ENCODE results near the gene ADIPOR1. TPM values are rescaled to one million over a fixed set of nuclear protein-coding genes. Genes with fewer than 3 reads are reported as not detected.
"Not testable (repeated sequence)": the region's sequence is repeated elsewhere in the genome, so short reads cannot be mapped to it uniquely, and the experiment has no call there.

ADIPOR1 gene
- polyA plus RNA-seq, 2 of the 4 experiments (the other 2 are of a cell fraction) = 56.4 to 131 TPM

DNA sequence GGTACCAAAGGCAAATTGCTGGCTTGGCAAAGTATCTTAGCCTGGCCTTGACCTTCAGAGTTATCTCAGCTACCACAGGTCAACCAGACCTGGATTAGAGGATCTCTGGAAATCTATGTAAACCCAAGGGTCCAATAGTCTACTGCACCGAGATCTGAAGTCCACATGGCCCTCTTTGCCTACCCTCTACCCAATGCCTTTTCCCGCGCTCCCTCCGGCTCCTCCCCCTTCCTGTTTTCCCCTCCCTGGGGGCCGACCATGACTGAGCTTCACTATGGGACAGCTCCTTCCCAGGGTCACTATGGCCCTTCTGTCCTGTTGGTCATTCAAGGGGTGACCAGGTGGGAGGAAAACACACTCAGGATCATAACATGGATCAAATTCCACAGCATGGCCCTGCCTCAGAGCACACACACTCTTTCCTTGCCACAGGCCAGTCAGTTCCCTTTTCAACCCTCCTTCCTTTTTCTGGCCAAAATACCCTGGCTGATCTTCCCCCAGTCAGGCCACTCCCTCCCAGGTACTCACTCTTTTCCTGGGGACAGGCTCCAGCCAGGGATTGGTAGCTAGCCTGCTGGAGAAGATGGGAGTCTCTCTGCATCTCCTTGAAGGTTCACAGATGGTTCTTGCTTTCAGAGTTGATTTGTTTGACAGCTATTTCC, 29.9 kb upstream of the ADIPOR1 start:
- ChIA-PET CTCF (interaction anchor here (0.6 to 3.3 kb wide), 7 partner anchors 9 to 268 kb away, joined by 3 to 28 read pairs (median 5); partner anchors contain the start of gene TMEM183A), POLR2A (no interaction called here)
- TF ChIP-seq MAX (IDR thresholded peaks at IDR 0.05) = no peak
- no peak for TF ChIP-seq SMC3 (IDR thresholded peaks at IDR 0.05)
- TF ChIP-seq HEYL (CRISPR knock-in tag; IDR thresholded peaks at IDR 0.05) = no peak
- no peak for TF ChIP-seq RARB (CRISPR knock-in tag; IDR thresholded peaks at IDR 0.05)
- TF ChIP-seq EHF (CRISPR knock-in tag; IDR thresholded peaks at IDR 0.05) = no peak
- TF ChIP-seq RCOR1 (IDR thresholded peaks at IDR 0.05; ENCODE audit: low read depth, low read length) = no peak
- TF ChIP-seq, protein P1, sequence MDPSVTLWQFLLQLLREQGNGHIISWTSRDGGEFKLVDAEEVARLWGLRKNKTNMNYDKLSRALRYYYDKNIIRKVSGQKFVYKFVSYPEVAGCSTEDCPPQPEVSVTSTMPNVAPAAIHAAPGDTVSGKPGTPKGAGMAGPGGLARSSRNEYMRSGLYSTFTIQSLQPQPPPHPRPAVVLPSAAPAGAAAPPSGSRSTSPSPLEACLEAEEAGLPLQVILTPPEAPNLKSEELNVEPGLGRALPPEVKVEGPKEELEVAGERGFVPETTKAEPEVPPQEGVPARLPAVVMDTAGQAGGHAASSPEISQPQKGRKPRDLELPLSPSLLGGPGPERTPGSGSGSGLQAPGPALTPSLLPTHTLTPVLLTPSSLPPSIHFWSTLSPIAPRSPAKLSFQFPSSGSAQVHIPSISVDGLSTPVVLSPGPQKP (IDR thresholded peaks at IDR 0.05; ENCODE audit: low read depth, low read length) = no peak
- no peak for TF ChIP-seq RAD21 (conservative IDR thresholded peaks at IDR 0.05 in 1 of 2, IDR thresholded peaks at IDR 0.05 in 1 of 2)
- no peak for TF ChIP-seq NPAS2 (CRISPR knock-in tag; IDR thresholded peaks at IDR 0.05; ENCODE audit: borderline replicate concordance)
- no peak for TF ChIP-seq HOXA7 (CRISPR knock-in tag; IDR thresholded peaks at IDR 0.05)
- no peak for TF ChIP-seq KDM1A (IDR thresholded peaks at IDR 0.05; ENCODE audit: low read depth)
- H3K4me2 ChIP-seq = no peak overlapping the region
- ATAC-seq (no peak; a peak in 1 of 6 replicates), FAIRE-seq (no peak), DNase-seq (ENCODE audit: low read depth in 1 of 2, low spot score in 1 of 2) (no peak)
- no peaks in the 10 kb centered on the region for H3K9me3 ChIP-seq
- WGBS (ENCODE audit: missing lambda C conversion rate) = 78% methylated on average over 5 of the region's 5 CpGs
- no peak overlapping the region for H3K27ac ChIP-seq
- H3K4me3 ChIP-seq = no peak overlapping the region
- H3K4me1 ChIP-seq = no peaks in the 10 kb centered on the region

DNA sequence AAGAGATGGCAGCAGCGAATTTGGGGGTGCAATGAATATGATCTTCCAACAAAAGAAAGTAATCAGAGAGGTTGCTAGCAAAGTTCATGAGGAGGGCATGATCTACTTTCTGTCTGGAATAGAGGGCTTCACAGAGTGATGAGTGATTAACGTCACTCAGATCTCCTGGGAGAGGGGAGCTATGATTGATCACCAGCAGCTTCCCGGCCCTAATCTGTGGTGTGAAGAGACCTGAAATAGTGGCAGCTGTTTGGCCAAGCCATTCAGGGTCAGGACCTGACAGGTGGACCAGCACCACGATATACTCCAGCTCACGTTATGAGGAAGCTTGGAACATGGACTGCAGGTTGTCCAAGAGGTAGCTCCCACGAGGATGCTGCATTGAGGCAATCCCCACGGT, 29.1 kb upstream of the ADIPOR1 start:
- Histone ChIP-seq H3K4me3 (no peak overlapping the region), H3K4me2 (no peak overlapping the region), H3K27ac (no peak overlapping the region), H3K9me3 (no peaks in the 10 kb centered on the region), H3K4me1 (no peaks in the 10 kb centered on the region)
- ChIA-PET CTCF (interaction anchor here (1.1 to 3.3 kb wide), 5 partner anchors 8 to 35 kb away, joined by 3 to 28 read pairs (median 6); partner anchors contain the start of gene TMEM183A), POLR2A (no interaction called here)
- no peak for ATAC-seq
- WGBS (ENCODE audit: missing lambda C conversion rate) = 31% methylated on average over 7 of the region's 7 CpGs
- DNase-seq (ENCODE audit: low read depth in 1 of 2, low spot score in 1 of 2) = no peak
- TF ChIP-seq ZC3H11A (IDR thresholded peaks at IDR 0.05) = no peak
- TF ChIP-seq NR3C1 (IDR thresholded peaks at IDR 0.05) = no peak
- no peak for TF ChIP-seq KDM1A (IDR thresholded peaks at IDR 0.05; ENCODE audit: low read depth)
- no peak for TF ChIP-seq SMC3 (IDR thresholded peaks at IDR 0.05)
- no peak for TF ChIP-seq JUNB (IDR thresholded peaks at IDR 0.05)
- no peak for TF ChIP-seq HEYL (CRISPR knock-in tag; IDR thresholded peaks at IDR 0.05)
- no peak for FAIRE-seq

DNA sequence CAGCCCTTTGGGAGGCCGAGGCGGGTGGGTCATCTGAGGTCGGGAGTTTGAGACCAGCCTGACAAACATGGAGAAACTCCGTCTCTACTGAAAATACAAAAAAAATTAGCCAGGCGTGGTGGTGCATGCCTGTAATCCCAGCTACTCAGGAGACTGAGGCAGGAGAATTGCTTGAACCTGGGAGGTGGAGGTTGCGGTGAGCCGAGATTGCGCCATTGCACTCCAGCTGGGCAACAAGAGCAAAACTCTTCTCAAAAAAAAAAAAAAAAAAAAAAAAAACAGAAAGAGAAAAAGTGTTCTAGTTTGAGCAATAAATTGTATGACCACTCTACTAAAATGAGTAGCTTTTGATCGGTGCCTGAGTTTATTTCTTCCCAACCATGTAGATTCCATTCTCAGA, 28.0 kb upstream of the ADIPOR1 start:
- not testable (repeated sequence) for H3K4me3 ChIP-seq

GRCh38 chr1:202982715-202983430, 24.8 kb upstream of the ADIPOR1 start:
- ATAC-seq (no peak), DNase-seq (ENCODE audit: low read depth in 1 of 2, low spot score in 1 of 2) (no peak), FAIRE-seq (no peak)
- H3K9me3 ChIP-seq = no peaks in the 10 kb centered on the region
- ChIA-PET CTCF (interaction anchor here (1.0 to 1.5 kb wide), 2 partner anchors 16 to 56 kb away, joined by 4 to 5 read pairs; partner anchors contain the start of gene KLHL12), POLR2A (no interaction called here)
- no peak overlapping the region for H3K27ac ChIP-seq
- H3K4me2 ChIP-seq = no peak overlapping the region
- H3K4me1 ChIP-seq = no peaks in the 10 kb centered on the region
- 62% methylated on average over 3 of the region's 3 CpGs for WGBS (ENCODE audit: missing lambda C conversion rate)
- no peak overlapping the region for H3K4me3 ChIP-seq
- no peak for TF ChIP-seq HOXB5 (CRISPR knock-in tag; IDR thresholded peaks at IDR 0.05)
- no peak for TF ChIP-seq E2F6 (IDR thresholded peaks at IDR 0.05; ENCODE audit: borderline replicate concordance, low read depth)
- no peak for TF ChIP-seq CHD2 (IDR thresholded peaks at IDR 0.05; ENCODE audit: low read length, partially characterized antibody)
- TF ChIP-seq SREBF2 (IDR thresholded peaks at IDR 0.05) = no peak
- TF ChIP-seq KDM1A (IDR thresholded peaks at IDR 0.05; ENCODE audit: low read depth) = no peak
- no peak for TF ChIP-seq KDM5A (IDR thresholded peaks at IDR 0.05)
- no peak for TF ChIP-seq TFCP2L1 (CRISPR knock-in tag; IDR thresholded peaks at IDR 0.05)
- TF ChIP-seq PHF8 (IDR thresholded peaks at IDR 0.05; ENCODE audit: borderline replicate concordance, low read depth) = no peak
- TF ChIP-seq ATOH8 (CRISPR knock-in tag; IDR thresholded peaks at IDR 0.05; ENCODE audit: low read depth) = no peak
- TF ChIP-seq ZC3H11A (IDR thresholded peaks at IDR 0.05) = no peak
- TF ChIP-seq NFE2L2 (conservative IDR thresholded peaks at IDR 0.05; ENCODE audit: low read length) = no peak
- TF ChIP-seq EP300 (IDR thresholded peaks at IDR 0.05) = no peak

More for the DNA sequence above, 28.0 kb upstream of the ADIPOR1 start:
- CTCF ChIA-PET = interaction anchor here (0.7 to 3.3 kb wide), 2 partner anchors 12 to 76 kb away, joined by 3 to 28 read pairs; no protein-coding TSS in a partner anchor
- DNase-seq (ENCODE audit: low read depth in 1 of 2, low spot score in 1 of 2); FAIRE-seq; H3K4me1 ChIP-seq; H3K27ac ChIP-seq; ATAC-seq; H3K4me2 ChIP-seq; POLR2A ChIA-PET; H3K9me3 ChIP-seq: not testable (repeated sequence)
- 39% methylated on average over 9 of the region's 9 CpGs for WGBS (ENCODE audit: missing lambda C conversion rate)
